Lung (tissue), 12 donors: ENCODE data around the gene PPP1R1B. TPM values are rescaled to one million over a fixed set of nuclear protein-coding genes. Genes with fewer than 3 reads are reported as not detected.

Source experiments
- ATAC-seq: fragments of 200-7000 bp; cut with Tn5 transposase; one replicate; pipeline ENCODE4 v1.9.1; 2020; ENCODE audit warnings: moderate number of reproducible peaks; ENCODE audit not compliant: insufficient read depth, low FRiP score
- DNase-seq, 3 donors: peaks; one replicate each; pipeline ENCODE4 v3.0.0-alpha.2; 2013 to 2017
- H3K27ac ChIP-seq, 2 donors: one replicate each; pipeline ENCODE4 v1.5.1; 2013; ENCODE audit warnings: mild to moderate bottlenecking in 2 of 2, moderate library complexity in 2 of 2, control low read depth in 1 of 2, inconsistent platforms in 1 of 2, low read depth in 1 of 2, low read length in 1 of 2
- H3K27me3 ChIP-seq, 3 donors: one replicate each; pipeline ENCODE4 v1.5.1; 2013; ENCODE audit warnings: low read length in 2 of 3; ENCODE audit not compliant: control insufficient read depth in 3 of 3, insufficient read depth in 3 of 3
- H3K36me3 ChIP-seq, 4 donors: one replicate each; pipeline ENCODE4 v1.5.1; 2013; ENCODE audit warnings: low read length in 4 of 4, mild to moderate bottlenecking in 1 of 4, moderate library complexity in 1 of 4; ENCODE audit not compliant: control insufficient read depth in 4 of 4, insufficient read depth in 4 of 4
- H3K4me1 ChIP-seq, 5 donors: one replicate each; pipeline ENCODE4 v1.5.1; 2013; ENCODE audit warnings: low read length in 5 of 5, mild to moderate bottlenecking in 2 of 5, moderate library complexity in 1 of 5; ENCODE audit not compliant: control insufficient read depth in 5 of 5, insufficient read depth in 5 of 5
- H3K4me3 ChIP-seq: one replicate; pipeline ENCODE4 v1.5.1; 2013; ENCODE audit warnings: mild to moderate bottlenecking, control low read depth, moderate library complexity
- H3K9ac ChIP-seq, 2 donors: one replicate each; pipeline ENCODE4 v1.5.1; 2013; ENCODE audit warnings: low read length in 2 of 2, control low read depth in 1 of 2; ENCODE audit not compliant: insufficient read depth in 1 of 2
- H3K9me3 ChIP-seq, 4 donors: one replicate each; pipeline ENCODE4 v1.5.1; 2013; ENCODE audit warnings: low read length in 3 of 4, mild to moderate bottlenecking in 1 of 4, moderate library complexity in 1 of 4; ENCODE audit not compliant: control insufficient read depth in 4 of 4, insufficient read depth in 3 of 4
- WGBS, 2 donors: extraction: QIAGEN DNeasy Blood & Tissue Kit; methylation state at CpG; one replicate each; pipeline ENCODE4 v1.1.7; 2013; 5-methylcytosine and 5-hydroxymethylcytosine counted together
- polyA plus RNA-seq, 2 donors: library from polyadenylated mRNA; stranded (reverse); fragments of 200-250 nt; gene quantifications; one replicate each; pipeline ENCODE4 v1.2.1, GENCODE V29; 2013
- total RNA-seq, 2 donors: library from RNA; depleted of rRNA in 1 of 2; stranded (reverse); fragments of >200 nt in 1 of 2; gene quantifications; one replicate each; pipeline ENCODE4 v1.2.1, GENCODE V29; 2014 to 2021
- TF ChIP-seq, protein P1 (sequence below): IDR thresholded peaks from 2 replicates; pipeline ENCODE4 v1.5.1; 2012; ENCODE audit warnings: mild to moderate bottlenecking; ENCODE audit errors: control extremely low read depth, extremely low read depth
- donor health status: control.
- donor health status: control.
- donor health status: Bipolar disorder and iron deficiency.
- donor health status: healthy.
- donor health status: DM: yes; HTN: yes; CAD: no.

The PPP1R1B gene
- total and polyA plus RNA-seq, 4 donors: 21.3 to 36.4 (median 24.8) TPM

DNA sequence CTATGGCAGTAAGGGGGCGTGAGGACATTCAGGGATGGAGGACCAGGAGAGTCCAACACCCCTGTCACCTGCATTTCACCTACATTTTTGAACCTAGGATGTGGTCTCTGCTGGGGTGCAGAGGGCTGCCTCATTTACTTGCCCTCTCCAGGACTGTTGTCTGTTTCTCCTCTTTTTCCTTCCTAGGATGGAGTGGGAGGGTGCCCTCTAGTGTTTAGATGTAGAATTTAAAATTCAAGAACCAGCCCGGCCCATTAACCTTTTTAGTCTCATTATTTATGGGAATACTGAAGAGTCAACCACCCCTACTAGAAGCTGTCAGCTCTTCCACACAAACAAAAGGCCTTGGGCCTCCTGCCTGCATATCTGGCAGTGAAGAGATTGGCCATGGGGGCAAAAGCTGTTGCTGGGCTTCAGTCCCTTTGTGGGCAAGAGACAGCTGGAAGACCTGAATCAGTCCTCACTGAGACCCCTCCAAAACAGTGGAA, 7.7 kb downstream of the PPP1R1B start:
- DNase-seq: peak in 1 of 3 donors; percentile 51
- H3K36me3 ChIP-seq: peaks cover 0 to 11% (median 1%) of the 10 kb centered on the region in 4 donors
- WGBS, 2 donors: 50 to 56% methylated on average over 2 of the region's 2 CpGs
- peaks cover 9 to 26% (median 17%) of the 10 kb centered on the region in 5 donors for H3K4me1 ChIP-seq
- H3K27me3 ChIP-seq: no peaks in the 10 kb centered on the region
- TF ChIP-seq, protein P1, sequence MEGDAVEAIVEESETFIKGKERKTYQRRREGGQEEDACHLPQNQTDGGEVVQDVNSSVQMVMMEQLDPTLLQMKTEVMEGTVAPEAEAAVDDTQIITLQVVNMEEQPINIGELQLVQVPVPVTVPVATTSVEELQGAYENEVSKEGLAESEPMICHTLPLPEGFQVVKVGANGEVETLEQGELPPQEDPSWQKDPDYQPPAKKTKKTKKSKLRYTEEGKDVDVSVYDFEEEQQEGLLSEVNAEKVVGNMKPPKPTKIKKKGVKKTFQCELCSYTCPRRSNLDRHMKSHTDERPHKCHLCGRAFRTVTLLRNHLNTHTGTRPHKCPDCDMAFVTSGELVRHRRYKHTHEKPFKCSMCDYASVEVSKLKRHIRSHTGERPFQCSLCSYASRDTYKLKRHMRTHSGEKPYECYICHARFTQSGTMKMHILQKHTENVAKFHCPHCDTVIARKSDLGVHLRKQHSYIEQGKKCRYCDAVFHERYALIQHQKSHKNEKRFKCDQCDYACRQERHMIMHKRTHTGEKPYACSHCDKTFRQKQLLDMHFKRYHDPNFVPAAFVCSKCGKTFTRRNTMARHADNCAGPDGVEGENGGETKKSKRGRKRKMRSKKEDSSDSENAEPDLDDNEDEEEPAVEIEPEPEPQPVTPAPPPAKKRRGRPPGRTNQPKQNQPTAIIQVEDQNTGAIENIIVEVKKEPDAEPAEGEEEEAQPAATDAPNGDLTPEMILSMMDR: peak; percentile 56
- no peak overlapping the region for H3K27ac ChIP-seq
- H3K4me3 ChIP-seq: no peak overlapping the region
- no peak for ATAC-seq
- no peaks in the 10 kb centered on the region for H3K9me3 ChIP-seq
- no peak overlapping the region for H3K9ac ChIP-seq

GRCh38 chr17:39635614-39636176, 8.9 kb downstream of the PPP1R1B start:
- Histone ChIP-seq H3K4me3 (no peak overlapping the region), H3K9ac (no peak overlapping the region), H3K27me3 (no peaks in the 10 kb centered on the region), H3K9me3 (no peaks in the 10 kb centered on the region), H3K36me3 (peaks cover 0 to 11% (median 1%) of the 10 kb centered on the region in 4 donors), H3K4me1 (peaks cover 9 to 28% (median 17%) of the 10 kb centered on the region in 5 donors), H3K27ac (no peak overlapping the region)
- TF ChIP-seq, protein P1: no peak
- ATAC-seq (no peak), DNase-seq (no peak)
- 74 to 91% methylated on average over 8 of the region's 8 CpGs for WGBS, 2 donors

GRCh38 chr17:39636587-39636926, 9.8 kb downstream of the PPP1R1B start:
- peak overlapping the region; percentile 39 for H3K4me3 ChIP-seq
- H3K4me1 ChIP-seq: peaks cover 9 to 30% (median 15%) of the 10 kb centered on the region in 5 donors
- WGBS, 2 donors: 18 to 23% methylated on average over 6 of the region's 6 CpGs

More at GRCh38 chr17:39636587-39636926, 9.8 kb downstream of the PPP1R1B start:
- Histone ChIP-seq H3K27ac (peak overlapping the region; percentile 93 to 97), H3K9me3 (no peaks in the 10 kb centered on the region), H3K27me3 (no peaks in the 10 kb centered on the region), H3K9ac (peak overlapping the region; percentile 53 to 66), H3K36me3 (peaks cover 0 to 11% (median 1%) of the 10 kb centered on the region in 4 donors)
- TF ChIP-seq, protein P1: no peak
- DNase-seq (no peak), ATAC-seq (no peak)
